ENCODE measurements around the gene CPSF7.

DNA sequence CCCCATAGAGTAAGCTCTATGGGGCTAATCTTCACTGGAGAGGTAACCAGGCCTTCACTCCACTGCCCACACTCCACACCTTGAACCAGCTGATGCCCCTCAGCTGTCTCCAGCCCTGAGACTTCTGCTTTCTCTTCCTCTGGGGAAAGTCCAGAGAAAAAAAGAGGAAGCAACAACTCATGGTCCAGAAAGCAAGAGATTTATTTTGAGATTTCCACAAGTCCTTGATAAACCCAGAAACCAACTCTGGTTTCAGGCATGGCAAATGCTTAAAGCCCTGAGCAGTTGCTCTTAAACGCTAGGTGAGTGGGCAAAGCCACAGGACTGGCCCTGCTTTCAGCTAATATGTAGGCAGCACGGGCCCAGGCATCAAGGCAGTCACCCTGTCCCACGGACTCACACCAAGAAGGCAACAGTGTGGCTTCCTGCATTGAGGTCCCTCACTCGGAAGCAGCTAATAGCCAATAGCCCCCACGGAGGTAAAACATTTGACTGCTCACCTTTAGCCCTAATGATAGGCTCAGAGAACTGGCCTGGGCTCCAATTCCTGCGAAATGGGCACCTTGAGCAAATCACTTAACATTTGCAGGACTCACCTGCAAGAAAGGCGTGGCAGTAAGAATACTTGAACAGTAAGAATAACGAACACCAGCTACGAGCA is 72.4 kb downstream of the CPSF7 start:
- TF ChIP-seq, protein P1, sequence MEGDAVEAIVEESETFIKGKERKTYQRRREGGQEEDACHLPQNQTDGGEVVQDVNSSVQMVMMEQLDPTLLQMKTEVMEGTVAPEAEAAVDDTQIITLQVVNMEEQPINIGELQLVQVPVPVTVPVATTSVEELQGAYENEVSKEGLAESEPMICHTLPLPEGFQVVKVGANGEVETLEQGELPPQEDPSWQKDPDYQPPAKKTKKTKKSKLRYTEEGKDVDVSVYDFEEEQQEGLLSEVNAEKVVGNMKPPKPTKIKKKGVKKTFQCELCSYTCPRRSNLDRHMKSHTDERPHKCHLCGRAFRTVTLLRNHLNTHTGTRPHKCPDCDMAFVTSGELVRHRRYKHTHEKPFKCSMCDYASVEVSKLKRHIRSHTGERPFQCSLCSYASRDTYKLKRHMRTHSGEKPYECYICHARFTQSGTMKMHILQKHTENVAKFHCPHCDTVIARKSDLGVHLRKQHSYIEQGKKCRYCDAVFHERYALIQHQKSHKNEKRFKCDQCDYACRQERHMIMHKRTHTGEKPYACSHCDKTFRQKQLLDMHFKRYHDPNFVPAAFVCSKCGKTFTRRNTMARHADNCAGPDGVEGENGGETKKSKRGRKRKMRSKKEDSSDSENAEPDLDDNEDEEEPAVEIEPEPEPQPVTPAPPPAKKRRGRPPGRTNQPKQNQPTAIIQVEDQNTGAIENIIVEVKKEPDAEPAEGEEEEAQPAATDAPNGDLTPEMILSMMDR (IDR thresholded peaks at IDR 0.05; ENCODE audit: low read length) = no peak
- no peak for TF ChIP-seq EZH2 (optimal IDR thresholded peaks at IDR 0.05; ENCODE audit: low read depth, low read length)
